GM19351 (cell line): ENCODE results near the gene SNRNP70.
A peak's percentile ranks its signal among the peaks of the same experiment; 100 is the strongest.
"Not testable (repeated sequence)": the region's sequence is repeated elsewhere in the genome, so short reads cannot be mapped to it uniquely, and the experiment has no call there.

Experiments used
- ATAC-seq: cut with Tn5 transposase; IDR thresholded peaks from one replicate; pipeline ENCODE4 v1.9.1; 2021; ENCODE audit warnings: mild to moderate bottlenecking, moderate library complexity; ENCODE audit not compliant: unreplicated experiment

Gene SNRNP70

GRCh38 chr19:49141352-49141751 lies 56.1 kb downstream of the SNRNP70 start:
- no peak for ATAC-seq

- peak; percentile 65 for ATAC-seq
Observed at GRCh38 chr19:49142866-49143335, 57.6 kb downstream of the SNRNP70 start.

GRCh38 chr19:49145573-49146407 lies 60.5 kb downstream of the SNRNP70 start:
- no peak for ATAC-seq

DNA sequence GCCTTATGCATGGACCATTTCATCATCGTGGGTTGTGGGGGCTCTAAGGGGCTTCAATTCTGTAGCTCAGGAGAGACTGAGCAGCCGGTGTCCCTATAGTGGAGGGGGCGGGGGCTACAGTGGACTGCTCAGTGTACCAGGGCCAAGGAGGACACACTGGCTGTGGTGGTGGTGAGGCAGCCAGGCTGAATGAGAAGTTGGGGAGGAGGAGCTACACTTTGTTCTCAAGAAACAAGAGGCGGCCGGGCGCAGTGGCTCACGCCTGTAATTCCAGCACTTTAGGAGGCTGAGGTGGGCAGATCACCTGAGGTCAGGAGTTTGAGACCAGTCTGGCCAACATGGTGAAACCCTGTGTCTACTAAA lies 61.1 kb downstream of the SNRNP70 start:
- ATAC-seq: not testable (repeated sequence)

- no peak for ATAC-seq
Observed at GRCh38 chr19:49148044-49148682, 62.9 kb downstream of the SNRNP70 start.

- no peak for ATAC-seq
Observed at GRCh38 chr19:49148784-49149651, 63.8 kb downstream of the SNRNP70 start.

GRCh38 chr19:49149652-49150105 lies 64.4 kb downstream of the SNRNP70 start:
- ATAC-seq: no peak

DNA sequence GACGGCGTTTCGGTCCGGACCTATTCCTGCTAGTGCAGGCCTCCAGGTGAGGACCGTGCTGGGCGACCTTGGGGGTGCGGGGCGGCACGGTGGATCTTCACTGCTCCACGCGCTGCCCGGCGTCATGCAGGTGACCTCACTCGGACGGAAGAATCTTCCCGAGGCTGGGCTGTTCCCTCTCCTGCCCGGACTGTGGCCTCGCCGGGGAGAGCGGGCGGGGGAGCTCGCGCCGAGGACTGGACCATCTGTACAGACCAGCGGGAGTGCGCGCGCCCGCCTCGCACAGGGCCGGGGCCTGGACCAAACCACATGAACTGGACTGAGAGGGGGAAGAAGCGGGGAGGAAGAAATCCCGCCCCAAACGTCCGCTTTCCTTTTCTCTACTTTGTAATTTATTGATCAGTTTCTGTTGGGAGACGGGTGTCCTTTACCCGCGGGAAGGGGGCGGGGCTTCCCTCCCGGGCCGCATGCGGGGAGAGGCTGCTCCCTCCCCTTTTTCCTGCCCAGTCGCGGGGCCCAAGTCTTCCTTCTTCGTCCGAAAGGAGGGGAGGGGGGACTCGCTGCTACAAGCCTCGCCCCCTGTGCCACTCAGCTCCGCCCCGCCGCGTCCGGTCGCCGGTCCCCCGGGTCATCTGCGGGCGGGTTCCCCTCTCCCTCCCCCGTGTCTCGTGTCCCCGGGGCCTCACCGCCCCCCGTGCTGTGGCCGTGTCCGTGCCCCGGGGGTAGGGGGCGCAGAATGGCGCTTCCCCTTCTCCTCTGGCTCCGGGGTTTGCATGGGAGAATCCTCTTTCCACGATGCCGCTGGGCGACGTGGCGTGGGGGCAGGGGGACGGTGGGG lies 65.1 kb downstream of the SNRNP70 start:
- ATAC-seq: no peak

GRCh38 chr19:49150944-49151243 lies 65.6 kb downstream of the SNRNP70 start:
- no peak for ATAC-seq

DNA sequence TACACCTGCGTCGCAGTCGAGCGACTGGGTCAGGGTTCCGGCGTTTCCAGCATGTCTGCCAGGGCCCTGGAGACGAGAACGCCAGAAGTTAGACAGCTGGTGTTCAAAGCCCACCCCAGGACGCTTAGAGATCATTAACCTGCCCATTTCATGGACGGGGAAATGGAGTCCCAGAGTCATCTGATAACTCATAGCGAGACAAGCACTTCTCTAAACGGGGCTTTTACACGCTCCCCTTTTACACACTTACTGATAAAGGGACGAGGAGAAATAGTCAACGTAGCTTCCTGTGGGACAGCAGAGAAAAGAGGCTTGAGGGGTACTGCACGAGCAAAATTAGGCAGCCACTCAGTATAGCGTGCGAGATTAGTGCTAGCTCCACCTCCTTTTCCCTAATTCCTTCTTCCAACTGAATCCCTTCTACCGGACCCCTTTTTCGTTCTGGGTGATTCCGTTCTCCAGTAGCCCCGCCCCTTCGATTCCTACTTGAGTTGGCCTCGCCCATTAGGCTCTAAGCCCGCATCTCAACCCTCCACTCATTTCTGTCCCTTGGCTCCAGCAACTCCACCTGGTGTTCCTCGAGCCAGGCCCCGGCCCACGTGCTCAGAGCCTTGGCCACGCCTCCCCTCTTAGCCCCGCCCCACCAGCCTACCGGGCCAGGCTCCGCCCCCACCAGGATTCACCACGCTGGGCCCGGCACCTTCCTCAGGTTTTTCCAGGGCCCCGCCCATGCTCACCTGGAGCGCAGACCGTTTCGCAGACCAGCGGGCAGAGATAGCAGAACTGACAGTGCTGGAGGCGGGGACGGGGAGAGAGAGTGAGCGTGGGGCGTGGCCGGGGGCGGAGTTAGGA lies 66.2 kb downstream of the SNRNP70 start:
- ATAC-seq: no peak

- ATAC-seq: no peak
Observed at GRCh38 chr19:49152119-49152550, 66.9 kb downstream of the SNRNP70 start.

DNA sequence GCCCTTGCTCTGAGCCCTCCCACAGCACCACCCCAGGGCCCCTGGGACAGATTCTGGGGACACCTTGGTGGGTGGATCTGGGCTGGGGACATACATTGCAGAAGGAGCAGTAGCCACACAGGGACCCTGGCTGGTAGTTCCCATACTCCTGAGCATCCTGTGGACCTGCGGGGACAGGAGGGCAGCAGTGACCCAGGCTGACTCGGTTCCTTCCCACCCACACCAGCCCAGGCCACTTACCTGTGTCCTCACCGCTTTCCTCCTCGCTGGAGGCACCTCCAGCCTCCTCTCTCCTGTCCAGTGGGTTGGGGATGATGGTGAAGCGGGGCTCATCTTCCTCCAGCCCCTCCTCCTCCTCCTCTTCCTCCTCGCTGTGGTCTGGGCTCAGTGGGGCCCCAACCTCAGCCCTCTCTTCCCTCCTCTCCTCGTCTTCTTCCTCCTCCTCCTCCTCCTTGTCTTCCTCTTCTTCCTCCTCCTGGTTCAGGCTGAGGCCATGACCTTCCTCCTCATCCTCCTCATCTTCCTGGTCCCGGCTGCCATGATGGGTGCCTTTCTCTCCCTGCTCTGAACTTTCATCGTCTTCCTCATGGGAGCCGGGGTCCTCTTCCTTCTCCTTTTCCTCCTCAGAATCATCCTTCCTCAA lies 68.0 kb downstream of the SNRNP70 start:
- no peak for ATAC-seq

GRCh38 chr19:49154279-49154678 lies 69.0 kb downstream of the SNRNP70 start:
- no peak for ATAC-seq

DNA sequence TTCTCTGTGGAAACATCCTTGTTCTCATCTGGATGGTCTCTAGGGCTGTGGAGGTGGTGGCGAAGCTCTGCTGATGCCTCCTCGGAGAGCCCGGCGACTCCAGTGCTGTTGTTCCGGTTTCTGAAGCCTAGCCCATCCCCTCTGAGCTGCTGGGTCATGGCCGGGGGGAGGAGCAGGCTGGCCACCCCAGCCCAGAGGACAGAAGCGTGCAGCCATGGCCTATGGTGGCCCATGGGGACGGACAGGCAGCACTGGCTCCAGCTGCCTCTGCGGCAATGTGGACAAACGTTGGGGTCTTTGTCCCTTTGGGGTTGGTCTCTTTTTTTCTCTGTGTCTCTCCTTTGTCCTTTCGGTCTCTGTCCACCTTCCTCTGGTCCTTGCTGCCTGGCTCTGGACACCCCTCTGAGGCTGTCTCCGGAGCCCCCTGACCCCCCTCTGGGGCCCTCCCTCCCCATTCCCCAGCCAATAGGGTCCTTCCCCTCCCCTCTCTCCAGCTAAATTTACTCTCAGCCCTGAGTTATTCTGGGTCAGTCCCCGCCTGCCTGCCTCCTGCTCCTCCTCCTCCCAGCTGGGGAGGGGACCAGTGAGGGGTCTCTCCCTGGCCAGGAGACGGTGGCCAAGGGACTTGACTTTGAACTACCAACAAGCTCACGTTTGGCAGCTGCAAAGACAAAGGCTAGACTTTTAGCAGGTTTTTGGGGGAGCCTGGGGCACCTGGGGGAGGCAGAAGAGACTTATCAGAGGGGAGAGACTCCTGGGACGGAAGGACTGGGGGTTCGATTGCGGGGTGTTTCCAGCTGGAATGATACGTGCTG lies 70.0 kb downstream of the SNRNP70 start, which contains the start of gene HRC:
HRC (minus strand) TSS at position 392 of the 815 bp plus-strand sequence; CDS start at position 233, 159 bp downstream.
- no peak for ATAC-seq

DNA sequence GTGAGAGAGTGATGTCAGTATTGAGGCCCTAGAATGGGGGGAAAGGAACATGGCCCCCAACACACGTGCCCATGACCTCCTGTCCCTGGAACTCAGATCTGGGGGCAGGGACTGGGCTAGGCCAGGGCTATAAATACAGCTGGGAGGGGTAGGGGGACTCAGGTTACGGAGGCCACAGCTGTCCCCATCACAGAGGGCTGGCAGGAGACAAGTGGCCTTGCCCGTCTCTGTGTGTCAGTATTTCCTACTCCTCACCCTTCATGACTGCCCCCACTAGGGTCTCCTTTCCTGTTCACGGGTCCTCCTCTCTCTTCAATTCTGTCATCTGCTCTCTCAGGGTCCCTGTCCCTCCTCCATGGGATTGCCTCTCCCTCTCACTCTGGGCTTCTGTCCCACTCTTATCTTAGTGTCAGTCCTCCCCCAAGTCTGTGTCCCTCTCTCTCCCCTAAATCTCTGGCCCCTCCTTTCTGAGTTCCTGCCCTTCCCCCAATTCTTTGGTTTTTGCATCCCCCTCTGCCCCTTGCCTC lies 70.6 kb downstream of the SNRNP70 start:
- no peak for ATAC-seq

GRCh38 chr19:49157445-49158224 lies 72.4 kb downstream of the SNRNP70 start, which contains the start of gene TRPM4:
Gene TRPM4, plus strand, starts transcription at chr19:49157792. Its CDS starts 75 bp downstream, at chr19:49157867.
- no peak for ATAC-seq
